Mammary epithelial cell (primary cell): ENCODE data around the gene NUDC.

Experiments used
- EZH2 ChIP-seq: IDR thresholded peaks from 2 replicates; pipeline ENCODE4 v1.6.1; 2012; ENCODE audit warnings: low read length, inconsistent platforms, borderline replicate concordance
- TF ChIP-seq, protein P1 (sequence below), 2 donors: IDR thresholded peaks in 1 of 2; conservative IDR thresholded peaks in 1 of 2; 2 replicates each; pipeline ENCODE4 v1.5.1; 2011 to 2012; ENCODE audit warnings: inconsistent platforms in 2 of 2, low read length in 2 of 2, mild to moderate bottlenecking in 2 of 2, control low read depth in 1 of 2, low read depth in 1 of 2; ENCODE audit not compliant: insufficient read depth in 1 of 2; ENCODE audit errors: extremely low read depth in 1 of 2

DNA sequence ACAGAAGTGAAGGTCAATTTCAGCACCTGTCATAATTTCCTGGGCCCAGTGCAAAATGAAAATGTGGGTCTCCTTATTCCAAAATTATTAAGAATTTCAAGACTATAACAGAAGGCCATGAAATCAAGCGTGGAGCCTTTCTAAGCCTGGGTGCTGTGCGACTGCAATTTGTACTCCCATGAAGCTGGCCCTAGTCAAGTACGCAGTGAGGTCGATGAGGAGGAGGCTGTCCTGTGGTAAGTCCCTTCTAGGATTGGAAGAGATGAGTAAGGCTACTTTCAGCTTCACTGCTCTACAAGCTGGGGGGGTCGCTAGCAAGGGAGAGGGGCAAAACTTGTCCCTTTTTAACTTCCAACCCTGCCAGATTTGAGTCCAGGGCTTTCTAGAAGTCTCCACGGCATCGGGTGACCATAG is 410 bp upstream of the NUDC start:
- no peak for TF ChIP-seq EZH2
- TF ChIP-seq, protein P1, sequence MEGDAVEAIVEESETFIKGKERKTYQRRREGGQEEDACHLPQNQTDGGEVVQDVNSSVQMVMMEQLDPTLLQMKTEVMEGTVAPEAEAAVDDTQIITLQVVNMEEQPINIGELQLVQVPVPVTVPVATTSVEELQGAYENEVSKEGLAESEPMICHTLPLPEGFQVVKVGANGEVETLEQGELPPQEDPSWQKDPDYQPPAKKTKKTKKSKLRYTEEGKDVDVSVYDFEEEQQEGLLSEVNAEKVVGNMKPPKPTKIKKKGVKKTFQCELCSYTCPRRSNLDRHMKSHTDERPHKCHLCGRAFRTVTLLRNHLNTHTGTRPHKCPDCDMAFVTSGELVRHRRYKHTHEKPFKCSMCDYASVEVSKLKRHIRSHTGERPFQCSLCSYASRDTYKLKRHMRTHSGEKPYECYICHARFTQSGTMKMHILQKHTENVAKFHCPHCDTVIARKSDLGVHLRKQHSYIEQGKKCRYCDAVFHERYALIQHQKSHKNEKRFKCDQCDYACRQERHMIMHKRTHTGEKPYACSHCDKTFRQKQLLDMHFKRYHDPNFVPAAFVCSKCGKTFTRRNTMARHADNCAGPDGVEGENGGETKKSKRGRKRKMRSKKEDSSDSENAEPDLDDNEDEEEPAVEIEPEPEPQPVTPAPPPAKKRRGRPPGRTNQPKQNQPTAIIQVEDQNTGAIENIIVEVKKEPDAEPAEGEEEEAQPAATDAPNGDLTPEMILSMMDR (conservative IDR thresholded peaks at IDR 0.05 in 1 of 2, IDR thresholded peaks at IDR 0.05 in 1 of 2; ENCODE audit: extremely low read depth in 1 of 2, insufficient read depth in 1 of 2, low read depth in 1 of 2, low read length in 2 of 2), result no peak
